Measurements from ENCODE around the gene FYN.

- TF ChIP-seq CTCF (IDR thresholded peaks at IDR 0.05; ENCODE audit: insufficient read depth, low read length, poor library complexity, severe bottlenecking) (no peak), EZH2phosphoT487 (conservative IDR thresholded peaks at IDR 0.05; ENCODE audit: low read length) (no peak)
Measured at GRCh38 chr6:111614833-111615582, 258.2 kb downstream of the FYN start.

Data from SU-DHL-6 (cell line).